AG04450 (cell line): ENCODE measurements around the gene DCDC2. TPM values are rescaled to one million over a fixed set of nuclear protein-coding genes. Genes with fewer than 3 reads are reported as not detected.
"Not testable (repeated sequence)": the region's sequence is repeated elsewhere in the genome, so short reads cannot be mapped to it uniquely, and the experiment has no call there.

Experiments used
- CTCF ChIA-PET: fragments of 300-600, 350-600 bp; formaldehyde crosslinking; extraction: SDS; loops from one replicate; lab custom pipeline; 2022; ENCODE audit warnings: antibody characterized with exemption, inconsistent platforms; lab: Charles Lee
- POLR2A ChIA-PET: fragments of 350-600 bp; formaldehyde crosslinking; extraction: SDS; loops from one replicate; lab custom pipeline; 2021; ENCODE audit warnings: antibody characterized with exemption, inconsistent platforms; lab: Yijun Ruan, JAX
- DNase-seq: peaks from one replicate; pipeline ENCODE4 v3.0.0-alpha.2; 2011; ENCODE audit warnings: low read depth, low spot score
- H3K27ac ChIP-seq: one replicate; pipeline ENCODE4 v1.5.1; 2012; ENCODE audit warnings: low read depth, low read length, control low read depth
- H3K27me3 ChIP-seq: one replicate; pipeline ENCODE4 v1.6.0; 2012; ENCODE audit warnings: low read length; ENCODE audit not compliant: control insufficient read depth, insufficient read depth
- H3K4me3 ChIP-seq: 2 replicates; pipeline ENCODE4 v1.5.1; 2011; ENCODE audit warnings: mild to moderate bottlenecking, low read depth, low read length, control low read depth
- H3K9me3 ChIP-seq: 2 replicates; pipeline ENCODE4 v1.5.1; 2012; ENCODE audit warnings: low read length; ENCODE audit not compliant: control insufficient read depth, insufficient read depth
- CTCF ChIP-seq: IDR thresholded peaks from 2 replicates; pipeline ENCODE4 v1.5.1; 2011; ENCODE audit warnings: low read depth, low read length, control low read depth, inconsistent platforms
- polyA plus RNA-seq: library from polyadenylated mRNA; depleted of rRNA; stranded (reverse); fragments of >200 nt; gene quantifications from 2 replicates; pipeline ENCODE4 v1.2.3, GENCODE V29; 2011

The DCDC2 gene
- polyA plus RNA-seq, 1 experiment, result 0.02 TPM

GRCh38 chr6:24147511-24148153 lies 210.2 kb downstream of the DCDC2 start:
- ChIA-PET POLR2A (no interaction called here), CTCF (interaction anchor here (1.1 kb wide), 1 partner anchor 21 kb away, joined by 5 read pairs; no protein-coding TSS in a partner anchor)
- H3K9me3 ChIP-seq, result peaks cover 15% of the 10 kb centered on the region
- no peak overlapping the region for H3K27ac ChIP-seq
- H3K27me3 ChIP-seq, result no peaks in the 10 kb centered on the region
- no peak for TF ChIP-seq CTCF
- DNase-seq, result no peak
- no peak overlapping the region for H3K4me3 ChIP-seq

GRCh38 chr6:24146871-24147270 lies 211.0 kb downstream of the DCDC2 start:
- no peak overlapping the region for H3K4me3 ChIP-seq
- POLR2A ChIA-PET, result no interaction called here
- CTCF ChIA-PET, result no interaction called here
- no peak for TF ChIP-seq CTCF
- peaks cover 13% of the 10 kb centered on the region for H3K9me3 ChIP-seq
- no peaks in the 10 kb centered on the region for H3K27me3 ChIP-seq
- DNase-seq, result no peak
- no peak overlapping the region for H3K27ac ChIP-seq

GRCh38 chr6:24145690-24146131 lies 212.1 kb downstream of the DCDC2 start:
- no peak for TF ChIP-seq CTCF
- CTCF ChIA-PET, result no interaction called here
- Histone ChIP-seq H3K27ac (no peak overlapping the region), H3K4me3 (no peak overlapping the region), H3K27me3 (no peaks in the 10 kb centered on the region), H3K9me3 (peaks cover 22% of the 10 kb centered on the region)
- POLR2A ChIA-PET, result no interaction called here
- no peak for DNase-seq

GRCh38 chr6:24142733-24143132 lies 215.1 kb downstream of the DCDC2 start:
- CTCF ChIA-PET, POLR2A ChIA-PET: not testable (repeated sequence)

GRCh38 chr6:24140591-24140990 lies 217.3 kb downstream of the DCDC2 start:
- DNase-seq, result no peak
- CTCF ChIA-PET, result no interaction called here
- Histone ChIP-seq H3K9me3 (peaks cover 28% of the 10 kb centered on the region), H3K27me3 (no peaks in the 10 kb centered on the region), H3K4me3 (no peak overlapping the region), H3K27ac (no peak overlapping the region)
- POLR2A ChIA-PET, result no interaction called here
- TF ChIP-seq CTCF, result no peak

More at GRCh38 chr6:24142733-24143132, 215.1 kb downstream of the DCDC2 start:
- not testable (repeated sequence) for H3K27me3 ChIP-seq, H3K27ac ChIP-seq, DNase-seq, H3K4me3 ChIP-seq
- peaks cover 30% of the 10 kb centered on the region for H3K9me3 ChIP-seq
